GM18870 (cell line): ENCODE measurements around the gene PTMA.
"Not testable (repeated sequence)": the region's sequence is repeated elsewhere in the genome, so short reads cannot be mapped to it uniquely, and the experiment has no call there.

ENCODE experiments used
- ATAC-seq: cut with Tn5 transposase; IDR thresholded peaks from one replicate; pipeline ENCODE4 v1.9.1; 2021; ENCODE audit warnings: moderate library complexity; ENCODE audit not compliant: unreplicated experiment

PTMA gene

GRCh38 chr2:231749016-231749415 is 40.7 kb downstream of the PTMA start:
- ATAC-seq = not testable (repeated sequence)

GRCh38 chr2:231751042-231751815 is 42.9 kb downstream of the PTMA start:
- no peak for ATAC-seq

DNA sequence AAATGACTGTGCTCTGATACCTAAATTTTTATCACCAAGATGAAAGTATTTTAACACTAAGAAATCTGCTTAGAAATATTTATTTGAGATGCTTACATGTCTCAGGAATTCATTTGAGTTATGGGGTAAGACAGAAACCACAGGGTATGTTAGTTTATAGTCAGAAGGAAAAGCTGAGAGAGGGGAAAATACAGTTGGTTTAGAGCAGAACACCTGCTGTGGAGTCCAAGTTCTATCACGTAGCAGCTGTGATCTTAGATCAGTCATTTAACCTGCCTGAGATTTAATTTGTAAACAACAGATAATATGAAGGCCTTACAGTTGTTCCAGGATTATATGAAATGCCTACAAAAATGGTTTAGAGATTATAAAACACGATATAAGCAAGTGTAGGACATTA is 43.7 kb downstream of the PTMA start:
- no peak for ATAC-seq

DNA sequence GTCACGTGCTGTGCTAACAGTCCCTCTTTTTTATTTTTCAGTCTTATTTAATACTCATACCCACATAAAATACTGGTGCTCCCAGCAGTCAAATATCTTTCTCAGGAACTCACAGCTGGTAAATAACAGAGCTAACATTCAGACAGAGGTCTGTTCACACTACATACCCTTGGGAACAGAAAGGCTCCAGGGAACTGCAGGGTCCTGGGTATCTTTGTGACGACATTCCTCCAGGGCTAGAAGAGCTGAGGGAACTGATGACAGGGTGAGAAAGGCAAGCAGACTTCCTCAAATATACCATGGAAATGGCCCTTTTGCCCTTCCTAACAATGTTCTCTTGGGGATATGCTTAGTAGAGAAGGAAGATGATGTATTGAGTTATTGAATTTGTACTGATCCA is 53.4 kb downstream of the PTMA start:
- ATAC-seq = no peak
